ENCODE results near the gene TSPAN5. TPM values are rescaled to one million over a fixed set of nuclear protein-coding genes. Genes with fewer than 3 reads are reported as not detected.

TSPAN5 gene
- polyA plus RNA-seq, 1 of the 3 experiments (the other 2 are of a cell fraction), result 38.6 TPM

GRCh38 chr4:98691588-98691987 is 33.2 kb upstream of the TSPAN5 start:
- ChIA-PET POLR2A (no interaction called here), CTCF (interaction anchor here (0.9 to 3.7 kb wide), 4 partner anchors 16 to 250 kb away, joined by 3 to 13 read pairs (median 4); no protein-coding TSS in a partner anchor)
- Histone ChIP-seq H3K9ac (no peak overlapping the region), H3K4me2 (no peak overlapping the region), H3K36me3 (replicated peaks in 1 of 2; ENCODE audit: control insufficient read depth in 1 of 2, insufficient read depth in 2 of 2, low read length in 1 of 2) (no peaks in the 10 kb centered on the region), H3K27ac (ENCODE audit: low read depth in 2 of 2, low read length in 1 of 2) (no peak overlapping the region), H3K4me1 (ENCODE audit: control insufficient read depth in 1 of 2, insufficient read depth in 2 of 2, low read depth in 1 of 2, low read length in 1 of 2) (peaks cover 4 to 7% of the 10 kb centered on the region in 2 experiments; a peak in 2 of 4 replicates), H2AFZ (ENCODE audit: low read depth) (no peak overlapping the region), H3K27me3 (ENCODE audit: insufficient read depth) (no peaks in the 10 kb centered on the region), H3K9me3 (no peaks in the 10 kb centered on the region), H4K20me1 (ENCODE audit: insufficient read depth) (no peaks in the 10 kb centered on the region), H3F3A (replicated peaks; ENCODE audit: insufficient read depth) (peaks cover 22% of the 10 kb centered on the region), H3K79me2 (ENCODE audit: insufficient read depth) (no peaks in the 10 kb centered on the region), H3K4me3 (ENCODE audit: low read depth in 2 of 2, low read length in 1 of 2) (no peak overlapping the region), H3K9me2 (no peaks in the 10 kb centered on the region)
- TF ChIP-seq TAF1 (IDR thresholded peaks at IDR 0.05; ENCODE audit: borderline replicate concordance, low read depth, low read length), result no peak
- no peak for TF ChIP-seq NRF1 (IDR thresholded peaks at IDR 0.05; ENCODE audit: low read depth, low read length)
- no peak for TF ChIP-seq PBX3 (IDR thresholded peaks at IDR 0.05)
- TF ChIP-seq RXRA (IDR thresholded peaks at IDR 0.05; ENCODE audit: borderline replicate concordance, low read depth), result no peak
- TF ChIP-seq FOXJ3 (CRISPR knock-in tag; IDR thresholded peaks at IDR 0.05), result no peak
- TF ChIP-seq EP300 (IDR thresholded peaks at IDR 0.05; ENCODE audit: borderline replicate concordance in 1 of 2, low read depth in 1 of 2, low read length in 1 of 2), result no peak
- no peak for TF ChIP-seq SIN3A (IDR thresholded peaks at IDR 0.05; ENCODE audit: borderline replicate concordance, low read depth, low read length)
- TF ChIP-seq FOXM1 (IDR thresholded peaks at IDR 0.05; ENCODE audit: low read depth), result no peak
- TF ChIP-seq CHD2 (IDR thresholded peaks at IDR 0.05; ENCODE audit: low read length, partially characterized antibody), result no peak
- TF ChIP-seq YY1 (IDR thresholded peaks at IDR 0.05; ENCODE audit: low read depth), result no peak
- TF ChIP-seq NFIC (IDR thresholded peaks at IDR 0.05; ENCODE audit: borderline replicate concordance), result no peak
- TF ChIP-seq IRF3 (IDR thresholded peaks at IDR 0.05; ENCODE audit: low read depth, low read length), result no peak
- TF ChIP-seq USF1 (IDR thresholded peaks at IDR 0.05; ENCODE audit: borderline replicate concordance, low read depth), result no peak
- no peak for DNase-seq
- 77% methylated on average over 4 of the region's 4 CpGs for WGBS (ENCODE audit: low lambda C conversion rate)

GRCh38 chr4:98689507-98690174 is 31.2 kb upstream of the TSPAN5 start:
- peak overlapping the region; percentile 58; the same call in 1 of the 2 replicates for H3K4me2 ChIP-seq
- H4K20me1 ChIP-seq (ENCODE audit: insufficient read depth), result no peaks in the 10 kb centered on the region
- H3K36me3 ChIP-seq (replicated peaks in 1 of 2; ENCODE audit: control insufficient read depth in 1 of 2, insufficient read depth in 2 of 2, low read length in 1 of 2), result no peaks in the 10 kb centered on the region
- POLR2A ChIA-PET, result no interaction called here
- H3K79me2 ChIP-seq (ENCODE audit: insufficient read depth), result no peaks in the 10 kb centered on the region
- WGBS (ENCODE audit: low lambda C conversion rate), result 98% methylated on average over 4 of the region's 4 CpGs
- no peak for DNase-seq
- no peak for TF ChIP-seq RXRA (IDR thresholded peaks at IDR 0.05; ENCODE audit: borderline replicate concordance, low read depth)
- TF ChIP-seq TAF1 (IDR thresholded peaks at IDR 0.05; ENCODE audit: borderline replicate concordance, low read depth, low read length), result no peak
- TF ChIP-seq PBX3 (IDR thresholded peaks at IDR 0.05), result no peak
- TF ChIP-seq FOXM1 (IDR thresholded peaks at IDR 0.05; ENCODE audit: low read depth), result no peak
- no peak for TF ChIP-seq IRF3 (IDR thresholded peaks at IDR 0.05; ENCODE audit: low read depth, low read length)
- TF ChIP-seq JUND (IDR thresholded peaks at IDR 0.05), result no peak
- TF ChIP-seq USF2 (IDR thresholded peaks at IDR 0.05; ENCODE audit: borderline replicate concordance, low read depth, low read length), result no peak
- no peak for TF ChIP-seq FOSL2 (IDR thresholded peaks at IDR 0.05; ENCODE audit: borderline replicate concordance, low read depth)
- TF ChIP-seq MXI1 (IDR thresholded peaks at IDR 0.05; ENCODE audit: low read depth, low read length), result no peak
- no peak for TF ChIP-seq RAD21 (IDR thresholded peaks at IDR 0.05; ENCODE audit: low read length)
- no peak for TF ChIP-seq CHD2 (IDR thresholded peaks at IDR 0.05; ENCODE audit: low read length, partially characterized antibody)
- no peaks in the 10 kb centered on the region for H3K9me3 ChIP-seq
- H3K27me3 ChIP-seq (ENCODE audit: insufficient read depth), result no peaks in the 10 kb centered on the region
- peaks cover 22% of the 10 kb centered on the region for H3F3A ChIP-seq (replicated peaks; ENCODE audit: insufficient read depth)
- peak overlapping the region; percentile 79 to 92; a peak in 3 of 4 replicates for H3K27ac ChIP-seq (ENCODE audit: low read depth in 2 of 2, low read length in 1 of 2)
- H3K9ac ChIP-seq, result peak overlapping the region; percentile 48; the same call in 1 of the 2 replicates
- no peak overlapping the region; the same call in 1 of the 2 replicates for H2AFZ ChIP-seq (ENCODE audit: low read depth)
- CTCF ChIA-PET, result interaction anchor here (1.2 to 1.5 kb wide), 3 partner anchors 10 to 222 kb away, joined by 3 to 6 read pairs (median 4); no protein-coding TSS in a partner anchor
- H3K4me1 ChIP-seq (ENCODE audit: control insufficient read depth in 1 of 2, insufficient read depth in 2 of 2, low read depth in 1 of 2, low read length in 1 of 2), result peaks cover 4 to 7% of the 10 kb centered on the region in 2 experiments; a peak in 2 of 4 replicates
- no peak overlapping the region for H3K4me3 ChIP-seq (ENCODE audit: low read depth in 2 of 2, low read length in 1 of 2)
- no peaks in the 10 kb centered on the region for H3K9me2 ChIP-seq

Data from SK-N-SH (cell line).